Right lobe of liver (tissue), 4 donors: ENCODE data around the gene NOCT.

ENCODE experiments used
- POLR2A ChIP-seq: fragments of 450-650 bp; IDR thresholded peaks from one replicate; pipeline ENCODE4 v1.6.1; 2017; ENCODE audit warnings: antibody characterized with exemption, mild to moderate bottlenecking
- TF ChIP-seq, protein P1 (sequence below), 4 donors: fragments of 200-600 bp in 3 of 4; fragments of 450-650 bp in 1 of 4; IDR thresholded peaks; one replicate each; pipeline versions ENCODE4 v1.5.1 to v1.8.0; 2016 to 2022; ENCODE audit warnings: antibody characterized with exemption in 4 of 4, mild to moderate bottlenecking in 2 of 4
- donor health status: DM: no; HTN: no; CAD: no.
- donor health status: DM: no; HTN: no; CAD: no.
- donor health status: DM: no; HTN: yes; CAD: no.

DNA sequence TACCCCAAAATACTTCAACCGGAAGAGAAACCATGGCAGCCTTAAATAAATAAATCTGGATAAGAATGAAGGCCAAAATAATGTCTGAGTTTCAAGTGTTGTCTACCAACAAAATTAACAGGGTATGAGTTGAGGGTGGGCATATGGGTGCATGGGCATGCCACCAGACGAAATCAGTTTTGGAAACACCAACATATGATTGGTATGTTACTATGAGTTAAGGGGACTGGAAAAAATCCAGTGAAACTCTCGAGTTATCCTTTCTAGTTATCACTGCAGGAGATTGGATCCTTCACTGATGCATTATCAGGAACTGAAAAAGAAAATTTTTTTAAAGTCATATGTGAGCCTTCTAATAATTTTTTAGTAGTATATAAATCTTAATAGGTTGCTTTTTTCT lies 32.4 kb downstream of the NOCT start:
- TF ChIP-seq, protein P1, sequence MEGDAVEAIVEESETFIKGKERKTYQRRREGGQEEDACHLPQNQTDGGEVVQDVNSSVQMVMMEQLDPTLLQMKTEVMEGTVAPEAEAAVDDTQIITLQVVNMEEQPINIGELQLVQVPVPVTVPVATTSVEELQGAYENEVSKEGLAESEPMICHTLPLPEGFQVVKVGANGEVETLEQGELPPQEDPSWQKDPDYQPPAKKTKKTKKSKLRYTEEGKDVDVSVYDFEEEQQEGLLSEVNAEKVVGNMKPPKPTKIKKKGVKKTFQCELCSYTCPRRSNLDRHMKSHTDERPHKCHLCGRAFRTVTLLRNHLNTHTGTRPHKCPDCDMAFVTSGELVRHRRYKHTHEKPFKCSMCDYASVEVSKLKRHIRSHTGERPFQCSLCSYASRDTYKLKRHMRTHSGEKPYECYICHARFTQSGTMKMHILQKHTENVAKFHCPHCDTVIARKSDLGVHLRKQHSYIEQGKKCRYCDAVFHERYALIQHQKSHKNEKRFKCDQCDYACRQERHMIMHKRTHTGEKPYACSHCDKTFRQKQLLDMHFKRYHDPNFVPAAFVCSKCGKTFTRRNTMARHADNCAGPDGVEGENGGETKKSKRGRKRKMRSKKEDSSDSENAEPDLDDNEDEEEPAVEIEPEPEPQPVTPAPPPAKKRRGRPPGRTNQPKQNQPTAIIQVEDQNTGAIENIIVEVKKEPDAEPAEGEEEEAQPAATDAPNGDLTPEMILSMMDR (IDR thresholded peaks at IDR 0.05): no peak
- no peak for TF ChIP-seq POLR2A
